B cell (primary cell): ENCODE results near the gene EVL. TPM values are rescaled to one million over a fixed set of nuclear protein-coding genes. Genes with fewer than 3 reads are reported as not detected.
A peak's percentile ranks its signal among the peaks of the same experiment; 100 is the strongest.

Experiments used
- ATAC-seq: fragments of 200-7000 bp; cut with Tn5 transposase; one replicate; pipeline ENCODE4 v1.10.0; 2021; ENCODE audit warnings: low read depth, mild to moderate bottlenecking, moderate number of reproducible peaks, moderate library complexity
- CTCF ChIA-PET: fragments of 350-600 bp; sonication (Branson Sonifier 250); formaldehyde crosslinking; loops from one replicate; lab custom pipeline; 2021; ENCODE audit warnings: antibody characterized with exemption, inconsistent platforms; lab: Charles Lee
- POLR2A ChIA-PET: fragments of 350-600 bp; sonication (Branson Sonifier 250); formaldehyde crosslinking; loops from one replicate; lab custom pipeline; 2021; ENCODE audit warnings: antibody characterized with exemption; lab: Charles Lee
- DNase-seq: peaks from one replicate; pipeline ENCODE4 v3.0.0; 2013
- H2AFZ ChIP-seq: 2 replicates; pipeline ENCODE4 v1.6.1; 2012; ENCODE audit warnings: mild to moderate bottlenecking, low read depth, low read length; ENCODE audit not compliant: insufficient read depth, poor library complexity, severe bottlenecking
- H3K27ac ChIP-seq, 2 donors: 1 replicate in 1 of 2; 2 replicates in 1 of 2; pipeline ENCODE4 v1.5.1; 2012 to 2013; ENCODE audit warnings: low read length in 2 of 2, mild to moderate bottlenecking in 2 of 2, moderate library complexity in 1 of 2
- H3K27me3 ChIP-seq, 4 experiments: fragments of 200-600 bp in 1 of 4; sonication (generic) in 1 of 4; replicated peaks in 1 of 4; 1 replicate in 2 of 4; 2 replicates in 2 of 4; pipeline versions ENCODE4 v1.6.1 to v1.7.0; 2013 to 2016; ENCODE audit warnings: low read length in 3 of 4, mild to moderate bottlenecking in 2 of 4, mixed read lengths in 1 of 4, moderate library complexity in 1 of 4; ENCODE audit not compliant: insufficient read depth in 4 of 4, control insufficient read depth in 3 of 4; ENCODE audit errors: control extremely low read depth in 1 of 4
- H3K36me3 ChIP-seq, 2 experiments: replicated peaks in 1 of 2; 1 replicate in 1 of 2; 2 replicates in 1 of 2; pipeline versions ENCODE4 v1.6.1 to v1.7.1; 2013; ENCODE audit warnings: low read length in 1 of 2; ENCODE audit not compliant: insufficient read depth in 2 of 2, control insufficient read depth in 1 of 2; ENCODE audit errors: control extremely low read depth in 1 of 2, extremely low read depth in 1 of 2
- H3K4me1 ChIP-seq, 2 donors: fragments of 200-600 bp in 1 of 2; sonication (generic) in 1 of 2; 1 replicate in 1 of 2; 2 replicates in 1 of 2; pipeline versions ENCODE4 v1.5.1 to v1.6.1; 2013 to 2017; ENCODE audit warnings: low read length in 2 of 2; ENCODE audit not compliant: control insufficient read depth in 2 of 2, insufficient read depth in 2 of 2
- H3K4me2 ChIP-seq: replicated peaks from 2 replicates; pipeline ENCODE3; 2012; ENCODE audit warnings: mild to moderate bottlenecking, low read depth, low read length; ENCODE audit not compliant: poor library complexity, severe bottlenecking
- H3K4me3 ChIP-seq, 5 experiments: fragments of 200-600 bp in 1 of 5; sonication (generic) in 1 of 5; 1 replicate in 3 of 5; 2 replicates in 2 of 5; pipeline versions ENCODE4 v1.5.1 to v1.7.0; 2011 to 2016; ENCODE audit warnings: low read length in 4 of 5, mild to moderate bottlenecking in 4 of 5, low read depth in 2 of 5, control low read depth in 1 of 5, moderate library complexity in 1 of 5; ENCODE audit not compliant: insufficient read depth in 1 of 5; ENCODE audit errors: control extremely low read depth in 1 of 5, extremely low read depth in 1 of 5
- H3K79me2 ChIP-seq: fragments of 200-600 bp; sonication (generic); one replicate; pipeline ENCODE4 v1.6.0; 2016; ENCODE audit warnings: low read length; ENCODE audit not compliant: control insufficient read depth, insufficient read depth
- H3K9ac ChIP-seq: fragments of 200-600 bp; sonication (generic); 2 replicates; pipeline ENCODE4 v1.6.1; 2017; ENCODE audit warnings: mild to moderate bottlenecking, low read length, moderate library complexity
- H3K9me3 ChIP-seq, 3 donors: one replicate each; pipeline versions ENCODE4 v1.6.1 to v1.7.1; 2013; ENCODE audit warnings: low read length in 2 of 3; ENCODE audit not compliant: control insufficient read depth in 2 of 3, insufficient read depth in 1 of 3; ENCODE audit errors: control extremely low read depth in 1 of 3
- H4K20me1 ChIP-seq: 2 replicates; pipeline ENCODE4 v1.6.0; 2012; ENCODE audit warnings: mild to moderate bottlenecking, low read length; ENCODE audit not compliant: insufficient read depth, control insufficient read depth, poor library complexity, severe bottlenecking
- H3K27ac Mint-ChIP-seq: one replicate; pipeline ENCODE4 v1.8.0; 2021; ENCODE audit warnings: mixed read lengths
- H3K27me3 Mint-ChIP-seq: one replicate; pipeline ENCODE4 v1.8.0; 2021; ENCODE audit warnings: mixed read lengths
- H3K4me1 Mint-ChIP-seq: one replicate; pipeline ENCODE4 v1.8.0; 2021; ENCODE audit warnings: mixed read lengths
- H3K4me3 Mint-ChIP-seq: one replicate; pipeline ENCODE4 v1.8.0; 2021; ENCODE audit warnings: mixed read lengths
- H3K9me3 Mint-ChIP-seq: one replicate; pipeline ENCODE4 v1.8.0; 2022; ENCODE audit warnings: mixed read lengths; ENCODE audit not compliant: insufficient read depth
- EZH2 ChIP-seq: IDR thresholded peaks from 2 replicates; pipeline ENCODE4 v1.6.1; 2012; ENCODE audit warnings: borderline replicate concordance, low read depth, mild to moderate bottlenecking, moderate library complexity, low read length; ENCODE audit not compliant: insufficient read depth, poor library complexity, severe bottlenecking
- WGBS: methylation state at CpG from one replicate; pipeline ENCODE4 v1.1.5; 2013; ENCODE audit warnings: missing lambda C conversion rate; ENCODE audit not compliant: insufficient coverage; 5-methylcytosine and 5-hydroxymethylcytosine counted together
- intact Hi-C: fragments of 100-400 bp; cut with micrococcal nuclease; formaldehyde crosslinking; loops from one replicate; pipeline ENCODE4 v1.10.0; 2022
- polyA plus RNA-seq: library from polyadenylated mRNA; depleted of rRNA; stranded (reverse); fragments of >200 nt; gene quantifications from 2 replicates; pipeline ENCODE4 v1.2.3, GENCODE V29; 2012
- total RNA-seq, 2 donors: library from RNA; stranded (reverse); fragments of 120-200 nt in 1 of 2; gene quantifications; 1 replicate in 1 of 2; 2 replicates in 1 of 2; pipeline versions ENCODE4 v1.2.3 to v1.2.4, GENCODE V29; 2013 to 2022
- TF ChIP-seq, protein P1 (sequence below): fragments of 200-600 bp; IDR thresholded peaks from one replicate; pipeline ENCODE4 v1.8.0; 2022; ENCODE audit warnings: antibody characterized with exemption, mild to moderate bottlenecking

EVL gene
- total and polyA plus RNA-seq, 2 donors (not counting 1 experiment from before 2014, with no cell fraction given), result 486 to 892 TPM

DNA sequence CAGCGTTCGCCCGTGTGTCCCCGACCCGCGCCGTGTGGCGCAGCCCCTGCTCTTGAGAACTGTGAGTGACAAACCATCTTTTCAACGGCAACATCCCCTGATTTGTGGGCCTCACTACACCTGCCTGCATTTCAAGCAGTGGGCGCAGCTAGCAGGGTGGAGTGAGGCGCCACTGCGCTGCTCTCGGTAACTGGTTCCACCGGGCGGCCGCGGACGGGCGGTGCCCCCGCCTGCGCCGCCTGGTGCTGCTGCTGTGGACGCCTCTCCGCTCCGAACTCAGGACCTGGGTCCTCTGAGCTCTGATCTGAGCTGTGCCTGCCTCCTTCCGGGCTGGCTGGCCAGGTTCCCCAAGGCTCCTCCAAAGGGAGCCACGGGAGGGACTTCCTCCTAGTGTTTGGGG is 100.2 kb downstream of the EVL start:
- Histone ChIP-seq H3K27me3 (peaks cover 0 to 2% (median 0%) of the 10 kb centered on the region in 4 experiments), H3K79me2 (peaks cover 1% of the 10 kb centered on the region), H3K9ac (no peak overlapping the region), H3K4me3 (peak overlapping the region in 1 of 5 experiments; percentile 7), H3K9me3 (no peaks in the 10 kb centered on the region), H3K27ac (peak overlapping the region in 1 of 2 donors; percentile 30), H3K4me1 (peaks cover 12 to 27% of the 10 kb centered on the region in 2 donors), H3K4me2 (peak overlapping the region; percentile 85), H3K36me3 (no peaks in the 10 kb centered on the region), H2AFZ (no peak overlapping the region), H4K20me1 (no peaks in the 10 kb centered on the region)
- WGBS, result 87% methylated on average over 26 of the region's 27 CpGs
- H3K27ac Mint-ChIP-seq, result peak overlapping the region; percentile 83
- no peaks in the 10 kb centered on the region for H3K27me3 Mint-ChIP-seq
- ChIA-PET CTCF (interaction anchor here (1.4 kb wide), 1 partner anchor 57 kb away, joined by 6 read pairs; no protein-coding TSS in a partner anchor), POLR2A (interaction anchor here (1.5 kb wide), 1 partner anchor 100 kb away, joined by 5 read pairs; the partner anchor contains the start of gene EVL)
- no peaks in the 10 kb centered on the region for H3K9me3 Mint-ChIP-seq
- intact Hi-C loops, result no loop called here
- peaks cover 11% of the 10 kb centered on the region for H3K4me1 Mint-ChIP-seq
- TF ChIP-seq EZH2, result no peak
- TF ChIP-seq, protein P1, sequence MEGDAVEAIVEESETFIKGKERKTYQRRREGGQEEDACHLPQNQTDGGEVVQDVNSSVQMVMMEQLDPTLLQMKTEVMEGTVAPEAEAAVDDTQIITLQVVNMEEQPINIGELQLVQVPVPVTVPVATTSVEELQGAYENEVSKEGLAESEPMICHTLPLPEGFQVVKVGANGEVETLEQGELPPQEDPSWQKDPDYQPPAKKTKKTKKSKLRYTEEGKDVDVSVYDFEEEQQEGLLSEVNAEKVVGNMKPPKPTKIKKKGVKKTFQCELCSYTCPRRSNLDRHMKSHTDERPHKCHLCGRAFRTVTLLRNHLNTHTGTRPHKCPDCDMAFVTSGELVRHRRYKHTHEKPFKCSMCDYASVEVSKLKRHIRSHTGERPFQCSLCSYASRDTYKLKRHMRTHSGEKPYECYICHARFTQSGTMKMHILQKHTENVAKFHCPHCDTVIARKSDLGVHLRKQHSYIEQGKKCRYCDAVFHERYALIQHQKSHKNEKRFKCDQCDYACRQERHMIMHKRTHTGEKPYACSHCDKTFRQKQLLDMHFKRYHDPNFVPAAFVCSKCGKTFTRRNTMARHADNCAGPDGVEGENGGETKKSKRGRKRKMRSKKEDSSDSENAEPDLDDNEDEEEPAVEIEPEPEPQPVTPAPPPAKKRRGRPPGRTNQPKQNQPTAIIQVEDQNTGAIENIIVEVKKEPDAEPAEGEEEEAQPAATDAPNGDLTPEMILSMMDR, result no peak
- H3K4me3 Mint-ChIP-seq, result peak overlapping the region; percentile 66
- DNase-seq (no peak), ATAC-seq (no peak)

DNA sequence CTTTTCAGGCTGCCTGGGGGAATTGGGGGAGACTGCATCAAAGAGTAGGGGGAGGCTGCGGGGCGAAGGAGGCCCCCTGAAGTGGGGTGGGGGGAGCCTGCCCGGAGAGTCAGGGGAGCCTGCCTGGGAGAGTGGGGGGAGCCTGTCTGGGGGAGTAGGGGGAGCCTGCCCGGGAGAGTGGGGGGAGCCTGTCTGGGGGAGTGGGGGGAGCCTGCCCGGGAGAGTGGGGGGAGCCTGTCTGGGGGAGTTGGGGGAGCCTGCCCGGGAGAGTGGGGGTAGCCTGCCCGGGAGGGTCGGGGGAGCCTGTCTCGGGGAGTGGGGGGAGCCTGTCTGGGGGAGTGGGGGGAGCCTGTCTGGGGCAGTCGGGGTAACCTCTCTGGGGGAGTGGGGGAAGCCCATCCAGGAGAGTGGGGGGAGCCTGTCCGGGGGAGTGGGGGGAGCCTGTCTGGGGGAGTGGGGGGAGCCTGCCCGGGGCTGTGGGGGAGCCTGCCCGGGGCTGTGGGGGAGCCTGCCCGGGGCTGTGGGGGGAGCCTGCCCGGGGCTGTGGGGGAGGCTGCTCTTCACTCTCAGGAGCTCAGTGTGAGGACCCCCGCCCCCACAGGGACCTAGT is 100.7 kb downstream of the EVL start:
- POLR2A ChIA-PET, result interaction anchor here (0.8 to 1.5 kb wide), 2 partner anchors 27 to 101 kb away, joined by 4 to 5 read pairs; partner anchors contain the start of gene EVL
- DNase-seq (no peak), ATAC-seq (peak; percentile 48)
- TF ChIP-seq, protein P1, result no peak
- no peak for TF ChIP-seq EZH2
- H3K9ac ChIP-seq, result peak overlapping the region; percentile 81
- Mint-ChIP-seq H3K9me3 (no peaks in the 10 kb centered on the region), H3K27me3 (peaks cover 3% of the 10 kb centered on the region), H3K4me3 (peak overlapping the region; percentile 90), H3K4me1 (peaks cover 11% of the 10 kb centered on the region), H3K27ac (peak overlapping the region; percentile 92)
- H4K20me1 ChIP-seq, result no peaks in the 10 kb centered on the region
- H3K27ac ChIP-seq, result peak overlapping the region in 1 of 2 donors; percentile 30
- intact Hi-C loops, result loop anchor here (1.0 kb wide), 1 partner anchor 26 kb away; no protein-coding TSS in a partner anchor
- CTCF ChIA-PET, result interaction anchor here (1.2 to 1.4 kb wide), 2 partner anchors 27 to 58 kb away, joined by 4 to 6 read pairs; no protein-coding TSS in a partner anchor
- H3K36me3 ChIP-seq, result no peaks in the 10 kb centered on the region
- peaks cover 9 to 25% of the 10 kb centered on the region in 2 donors for H3K4me1 ChIP-seq
- H2AFZ ChIP-seq, result peak overlapping the region; percentile 72
- no peaks in the 10 kb centered on the region for H3K79me2 ChIP-seq
- H3K27me3 ChIP-seq, result no peaks in the 10 kb centered on the region
- 42% methylated on average over 1 of the region's 16 CpGs for WGBS
- H3K4me2 ChIP-seq, result peak overlapping the region; percentile 85
- peak overlapping the region in 4 of 5 experiments; percentile 37 to 83 (median 57) for H3K4me3 ChIP-seq
- no peaks in the 10 kb centered on the region for H3K9me3 ChIP-seq
